Measurements from ENCODE around the gene ZSCAN10.

DNA sequence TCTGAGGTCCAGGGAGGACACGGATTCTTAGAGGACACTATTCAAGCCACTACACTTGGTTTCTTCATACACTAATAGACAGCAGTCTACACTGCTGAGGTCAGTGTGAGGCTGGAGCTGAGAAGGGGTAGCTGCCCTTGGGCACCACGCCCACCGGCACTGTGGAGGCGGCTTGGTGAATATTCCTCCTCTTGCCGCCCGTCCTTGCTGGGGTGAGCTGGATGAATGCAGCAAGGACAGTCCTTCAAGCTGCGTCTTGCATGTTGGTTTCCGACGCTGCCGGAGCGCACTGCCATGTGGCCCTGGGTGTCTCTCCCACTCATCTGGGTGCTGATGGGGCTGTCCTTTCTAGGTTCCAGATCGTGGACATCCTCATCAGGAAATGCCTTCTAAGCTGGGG lies 15.9 kb upstream of the ZSCAN10 start:
- TF ChIP-seq TAF1 (IDR thresholded peaks at IDR 0.05; ENCODE audit: low read depth, low read length) (no peak), POLR2A (IDR thresholded peaks at IDR 0.05; ENCODE audit: low read depth, low read length) (no peak), POLR2AphosphoS5 (IDR thresholded peaks at IDR 0.05; ENCODE audit: low read depth, low read length) (no peak), PAX5 (IDR thresholded peaks at IDR 0.05; ENCODE audit: insufficient read depth, low read length, severe bottlenecking) (no peak), POU2F2 (IDR thresholded peaks at IDR 0.05; ENCODE audit: low read depth, low read length) (no peak)

All from GM12891 (cell line).